ENCODE data around the gene RPAP2.
"Not testable (repeated sequence)": the region's sequence is repeated elsewhere in the genome, so short reads cannot be mapped to it uniquely, and the experiment has no call there.

RPAP2 gene

GRCh38 chr1:92346866-92347640, 48.2 kb downstream of the RPAP2 start:
- Mint-ChIP-seq H3K9me3 (no peaks in the 10 kb centered on the region), H3K4me1 (peaks cover 9% of the 10 kb centered on the region), H3K36me3 (peaks cover 48% of the 10 kb centered on the region), H3K4me3 (no peak overlapping the region), H3K27ac (no peak overlapping the region)
- ATAC-seq (no peak), DNase-seq (ENCODE audit: low spot score in 2 of 2) (no peak)

GRCh38 chr1:92352856-92353255, 54.0 kb downstream of the RPAP2 start:
- ATAC-seq = no peak
- H3K36me3 Mint-ChIP-seq = peaks cover 24% of the 10 kb centered on the region
- no peak for DNase-seq (ENCODE audit: low spot score in 2 of 2)
- H3K4me3 Mint-ChIP-seq = no peak overlapping the region
- H3K27ac Mint-ChIP-seq = no peak overlapping the region
- H3K9me3 Mint-ChIP-seq = peaks cover 3% of the 10 kb centered on the region
- H3K4me1 Mint-ChIP-seq = peaks cover 14% of the 10 kb centered on the region

- no peak for DNase-seq (ENCODE audit: low spot score in 2 of 2)
- H3K27ac Mint-ChIP-seq = no peak overlapping the region
- peaks cover 5% of the 10 kb centered on the region for H3K4me1 Mint-ChIP-seq
- no peak for ATAC-seq
- H3K4me3 Mint-ChIP-seq = no peak overlapping the region
- H3K36me3 Mint-ChIP-seq = peaks cover 28% of the 10 kb centered on the region
- H3K9me3 Mint-ChIP-seq = peaks cover 3% of the 10 kb centered on the region
These were observed 55.4 kb downstream of the RPAP2 start for GRCh38 chr1:92354259-92354658.

- Mint-ChIP-seq H3K9me3 (peaks cover 3% of the 10 kb centered on the region), H3K4me3 (no peak overlapping the region), H3K4me1 (peaks cover 5% of the 10 kb centered on the region), H3K27ac (no peak overlapping the region), H3K36me3 (peaks cover 32% of the 10 kb centered on the region)
- DNase-seq (ENCODE audit: low spot score in 2 of 2) = no peak
- peak; percentile 42 for ATAC-seq
These were observed 58.1 kb downstream of the RPAP2 start for GRCh38 chr1:92356956-92357355.

- H3K4me1 Mint-ChIP-seq = peaks cover 11% of the 10 kb centered on the region
- H3K9me3 Mint-ChIP-seq; H3K27ac Mint-ChIP-seq; H3K4me3 Mint-ChIP-seq; DNase-seq (ENCODE audit: low spot score in 2 of 2); ATAC-seq: not testable (repeated sequence)
- H3K36me3 Mint-ChIP-seq = peaks cover 26% of the 10 kb centered on the region
These were observed 60.5 kb downstream of the RPAP2 start for GRCh38 chr1:92359382-92359781.

GRCh38 chr1:92359986-92360385, 61.1 kb downstream of the RPAP2 start:
- H3K36me3 Mint-ChIP-seq = peaks cover 26% of the 10 kb centered on the region
- ATAC-seq (no peak), DNase-seq (ENCODE audit: low spot score in 2 of 2) (no peak)
- peaks cover 17% of the 10 kb centered on the region for H3K4me1 Mint-ChIP-seq
- no peak overlapping the region for H3K4me3 Mint-ChIP-seq
- no peak overlapping the region for H3K27ac Mint-ChIP-seq
- H3K9me3 Mint-ChIP-seq = no peaks in the 10 kb centered on the region

- Mint-ChIP-seq H3K27ac (no peak overlapping the region), H3K4me1 (peaks cover 42% of the 10 kb centered on the region), H3K9me3 (no peaks in the 10 kb centered on the region), H3K36me3 (peaks cover 16% of the 10 kb centered on the region), H3K4me3 (no peak overlapping the region)
- no peak for DNase-seq (ENCODE audit: low spot score in 2 of 2)
- ATAC-seq = no peak
These were observed 64.1 kb downstream of the RPAP2 start for GRCh38 chr1:92362970-92363369.

GRCh38 chr1:92363401-92363800, 64.5 kb downstream of the RPAP2 start:
- H3K27ac Mint-ChIP-seq = no peak overlapping the region
- H3K36me3 Mint-ChIP-seq = peaks cover 12% of the 10 kb centered on the region
- H3K4me3 Mint-ChIP-seq = no peak overlapping the region
- DNase-seq (ENCODE audit: low spot score in 2 of 2) = no peak
- no peak for ATAC-seq
- no peaks in the 10 kb centered on the region for H3K9me3 Mint-ChIP-seq
- H3K4me1 Mint-ChIP-seq = peaks cover 44% of the 10 kb centered on the region

GRCh38 chr1:92365378-92366039, 66.7 kb downstream of the RPAP2 start:
- H3K9me3 Mint-ChIP-seq = no peaks in the 10 kb centered on the region
- ATAC-seq (peak; percentile 99), DNase-seq (ENCODE audit: low spot score in 2 of 2) (no peak)

GRCh38 chr1:92366040-92366395, 67.2 kb downstream of the RPAP2 start:
- H3K27ac Mint-ChIP-seq = peak overlapping the region; percentile 68
- no peaks in the 10 kb centered on the region for H3K9me3 Mint-ChIP-seq
- DNase-seq (ENCODE audit: low spot score in 2 of 2) (peak; percentile 5 to 52), ATAC-seq (peak; percentile 64)
- H3K36me3 Mint-ChIP-seq = no peaks in the 10 kb centered on the region
- peaks cover 44% of the 10 kb centered on the region for H3K4me1 Mint-ChIP-seq
- peak overlapping the region; percentile 36 for H3K4me3 Mint-ChIP-seq

More at GRCh38 chr1:92365378-92366039, 66.7 kb downstream of the RPAP2 start:
- Mint-ChIP-seq H3K4me1 (peaks cover 44% of the 10 kb centered on the region), H3K4me3 (peak overlapping the region; percentile 36), H3K36me3 (no peaks in the 10 kb centered on the region), H3K27ac (peak overlapping the region; percentile 68)

GRCh38 chr1:92367496-92367895, 68.6 kb downstream of the RPAP2 start:
- no peaks in the 10 kb centered on the region for H3K36me3 Mint-ChIP-seq
- H3K4me1 Mint-ChIP-seq = peaks cover 44% of the 10 kb centered on the region

GRCh38 chr1:92372164-92372563, 73.3 kb downstream of the RPAP2 start:
- Mint-ChIP-seq H3K4me1 (peaks cover 16% of the 10 kb centered on the region), H3K4me3 (no peak overlapping the region), H3K9me3 (no peaks in the 10 kb centered on the region), H3K27ac (no peak overlapping the region), H3K36me3 (no peaks in the 10 kb centered on the region)
- ATAC-seq (no peak), DNase-seq (ENCODE audit: low spot score in 2 of 2) (no peak)

More at GRCh38 chr1:92367496-92367895, 68.6 kb downstream of the RPAP2 start:
- DNase-seq (ENCODE audit: low spot score in 2 of 2) (no peak), ATAC-seq (peak; percentile 62)
- no peaks in the 10 kb centered on the region for H3K9me3 Mint-ChIP-seq
- peak overlapping the region; percentile 7 for H3K4me3 Mint-ChIP-seq
- no peak overlapping the region for H3K27ac Mint-ChIP-seq

GRCh38 chr1:92374223-92374622, 75.4 kb downstream of the RPAP2 start:
- no peak for DNase-seq (ENCODE audit: low spot score in 2 of 2)
- H3K4me3 Mint-ChIP-seq = no peak overlapping the region
- H3K27ac Mint-ChIP-seq = no peak overlapping the region
- ATAC-seq = no peak
- no peaks in the 10 kb centered on the region for H3K36me3 Mint-ChIP-seq
- H3K9me3 Mint-ChIP-seq = no peaks in the 10 kb centered on the region
- H3K4me1 Mint-ChIP-seq = peaks cover 7% of the 10 kb centered on the region

- Mint-ChIP-seq H3K27ac (no peak overlapping the region), H3K4me1 (peaks cover 7% of the 10 kb centered on the region), H3K9me3 (no peaks in the 10 kb centered on the region), H3K4me3 (no peak overlapping the region), H3K36me3 (no peaks in the 10 kb centered on the region)
- no peak for ATAC-seq
- DNase-seq (ENCODE audit: low spot score in 2 of 2) = no peak
These were observed 77.5 kb downstream of the RPAP2 start for GRCh38 chr1:92376345-92376744.

GRCh38 chr1:92377991-92378390, 79.1 kb downstream of the RPAP2 start:
- ATAC-seq; DNase-seq (ENCODE audit: low spot score in 2 of 2); H3K4me1 Mint-ChIP-seq: not testable (repeated sequence)

GRCh38 chr1:92380867-92381266, 82.0 kb downstream of the RPAP2 start:
- DNase-seq (ENCODE audit: low spot score in 2 of 2) (no peak), ATAC-seq (no peak)
- no peaks in the 10 kb centered on the region for H3K9me3 Mint-ChIP-seq
- no peak overlapping the region for H3K4me3 Mint-ChIP-seq
- peaks cover 3% of the 10 kb centered on the region for H3K36me3 Mint-ChIP-seq
- H3K27ac Mint-ChIP-seq = no peak overlapping the region
- no peaks in the 10 kb centered on the region for H3K4me1 Mint-ChIP-seq

More at GRCh38 chr1:92377991-92378390, 79.1 kb downstream of the RPAP2 start:
- H3K4me3 Mint-ChIP-seq, H3K9me3 Mint-ChIP-seq, H3K36me3 Mint-ChIP-seq, H3K27ac Mint-ChIP-seq: not testable (repeated sequence)
